Keratinocyte (primary cell): ENCODE data around the gene CPTP.
A peak's percentile ranks its signal among the peaks of the same experiment; 100 is the strongest.

Source experiments
- CTCF ChIP-seq, 3 experiments: IDR thresholded peaks in 1 of 3; conservative IDR thresholded peaks in 1 of 3; optimal IDR thresholded peaks in 1 of 3; 2 replicates in 2 of 3; 3 replicates in 1 of 3; pipeline versions ENCODE3 to v1.5.1; 2011; ENCODE audit warnings: low read length in 3 of 3, mild to moderate bottlenecking in 3 of 3, moderate library complexity in 2 of 3, control low read depth in 1 of 3, inconsistent platforms in 1 of 3; ENCODE audit not compliant: insufficient read depth in 2 of 3; ENCODE audit errors: extremely low read depth in 1 of 3
- EZH2 ChIP-seq: IDR thresholded peaks from one replicate; pipeline ENCODE4 v1.6.1; 2012; ENCODE audit warnings: inconsistent platforms, mild to moderate bottlenecking, low read length, moderate library complexity

DNA sequence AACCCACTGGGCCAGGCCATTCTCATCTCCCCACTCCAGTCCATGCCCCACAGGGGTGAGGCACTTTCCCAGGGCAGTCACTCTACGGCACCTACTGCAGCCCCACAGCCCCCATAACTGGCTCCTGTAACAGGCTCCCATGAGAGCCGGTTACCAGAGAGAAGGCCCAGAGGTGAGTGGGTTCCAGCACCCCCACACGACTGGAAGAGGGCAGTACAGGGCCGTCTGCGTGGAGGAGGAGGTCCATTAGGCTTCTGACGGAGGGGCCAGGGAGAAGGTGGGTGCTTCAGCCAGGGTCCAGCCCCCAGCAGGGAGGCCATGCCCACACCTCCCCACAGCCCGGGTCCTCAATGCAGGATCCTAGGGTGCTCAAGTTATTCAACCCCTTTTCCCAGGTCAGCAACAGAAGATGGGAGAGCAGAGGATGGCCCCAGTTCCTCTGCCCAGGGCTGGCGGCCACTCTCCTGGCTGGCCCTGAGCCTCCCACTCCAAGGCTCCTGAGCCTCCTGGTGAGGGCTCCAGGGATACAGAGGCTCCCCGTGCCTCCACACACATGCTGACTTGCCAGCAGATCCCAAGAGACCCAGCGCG is 18.4 kb upstream of the CPTP start:
- TF ChIP-seq CTCF (optimal IDR thresholded peaks at IDR 0.05 in 1 of 3, IDR thresholded peaks at IDR 0.05 in 1 of 3, conservative IDR thresholded peaks at IDR 0.05 in 1 of 3; ENCODE audit: extremely low read depth in 1 of 3, insufficient read depth in 2 of 3, low read length in 3 of 3) (peak in 2 of 3 experiments; percentile 12 to 20), EZH2 (no peak)
